C4-2B (cell line): ENCODE data around the gene METAP1D.

Experiments
- H3K27ac ChIP-seq: fragments of 450-650 bp; 2 replicates; pipeline ENCODE4 v1.5.1; 2017
- CTCF ChIP-seq: fragments of 450-650 bp; conservative IDR thresholded peaks from 2 replicates; pipeline ENCODE4 v1.5.1; 2017; ENCODE audit warnings: mild to moderate bottlenecking
- ZFX ChIP-seq: fragments of 450-650 bp; IDR thresholded peaks from 2 replicates; pipeline ENCODE4 v1.6.1; 2017

The METAP1D gene

GRCh38 chr2:172098650-172099471 is 99.1 kb downstream of the METAP1D start:
- TF ChIP-seq CTCF, result no peak
- TF ChIP-seq ZFX, result no peak
- no peak overlapping the region for H3K27ac ChIP-seq

- no peak overlapping the region for H3K27ac ChIP-seq
- TF ChIP-seq CTCF (no peak), ZFX (no peak)
These were observed 99.8 kb downstream of the METAP1D start for GRCh38 chr2:172099472-172100079.

GRCh38 chr2:172100080-172100934 is 100.6 kb downstream of the METAP1D start:
- no peak overlapping the region for H3K27ac ChIP-seq
- TF ChIP-seq CTCF, result no peak
- no peak for TF ChIP-seq ZFX

GRCh38 chr2:172100935-172101820 is 101.4 kb downstream of the METAP1D start:
- no peak overlapping the region; the same call in 1 of the 2 replicates for H3K27ac ChIP-seq
- TF ChIP-seq CTCF, result no peak
- TF ChIP-seq ZFX, result no peak

GRCh38 chr2:172101821-172102390 is 102.2 kb downstream of the METAP1D start:
- no peak for TF ChIP-seq CTCF
- no peak for TF ChIP-seq ZFX
- H3K27ac ChIP-seq, result peak overlapping the region; percentile 62
